Measurements from ENCODE around the gene CRKL. TPM values are rescaled to one million over a fixed set of nuclear protein-coding genes. Genes with fewer than 3 reads are reported as not detected.

CRKL gene
- total RNA-seq, 1 experiment from 2014 or later, result 35.4 TPM

- Histone ChIP-seq H3K27ac (ENCODE audit: low read length) (peak within 1 kb of the TSS; percentile 47), H3K4me1 (ENCODE audit: insufficient read depth, low read length) (peaks cover 13% of the 10 kb centered on the region), H3K4me2 (ENCODE audit: low read length) (peak within 1 kb of the TSS; percentile 99), H3K9me2 (replicated peaks; ENCODE audit: low read length) (no peaks in the 10 kb centered on the region), H3F3A (ENCODE audit: low read length, unreplicated experiment) (no peaks in the 10 kb centered on the region), H3K9ac (ENCODE audit: low read length) (peak within 1 kb of the TSS; percentile 88), H4K20me1 (ENCODE audit: low read length) (no peaks in the 10 kb centered on the region), H3K79me2 (ENCODE audit: low read length) (peaks cover 16% of the 10 kb centered on the region), H3K36me3 (ENCODE audit: low read depth, low read length) (no peaks in the 10 kb centered on the region; the same call in 1 of the 2 replicates), H2AFZ (ENCODE audit: low read length) (peak within 1 kb of the TSS; percentile 89), H3K9me3 (ENCODE audit: low read length) (no peaks in the 10 kb centered on the region), H3K4me3 (ENCODE audit: low read length) (peak within 1 kb of the TSS; percentile 80), H3K27me3 (ENCODE audit: low read length) (no peaks in the 10 kb centered on the region)
- DNase-seq (peak; percentile 67), ATAC-seq (peak; percentile 96)
- intact Hi-C loops (cut with micrococcal nuclease), result loop anchor here (1.0 kb wide), 1 partner anchor 97 kb away; no protein-coding TSS in a partner anchor
- no peak for TF ChIP-seq EZH2 (IDR thresholded peaks at IDR 0.05; ENCODE audit: low read length, unreplicated experiment)
- peak; percentile 56 for TF ChIP-seq CTCF (conservative IDR thresholded peaks at IDR 0.05; ENCODE audit: low read depth, low read length)
- no peak for TF ChIP-seq EZH2phosphoT487 (IDR thresholded peaks at IDR 0.05; ENCODE audit: borderline replicate concordance, low read length)
- ChIA-PET CTCF (interaction anchor here (0.6 kb wide), 2 partner anchors 96 to 277 kb away, joined by 4 read pairs; no protein-coding TSS in a partner anchor), POLR2A (ENCODE audit: unreplicated experiment) (interaction anchor here (0.6 kb wide), 1 partner anchor 33 kb away, joined by 6 read pairs; no protein-coding TSS in a partner anchor)
- no TSS peak for BruUV-seq (replicated peaks)
These were observed 64.8 kb downstream of the CRKL start, which contains the start of gene LZTR1 for GRCh38 chr22:20981787-20982562. TSS of gene LZTR1 (plus strand) at chr22:20982297. CDS start at chr22:20982372, 75 bp downstream.

- no peak for DNase-seq
- no TSS peak for BruUV-seq (replicated peaks)
- Histone ChIP-seq H3K79me2 (ENCODE audit: low read length) (peaks cover 16% of the 10 kb centered on the region), H3K4me3 (ENCODE audit: low read length) (peak overlapping the region; percentile 80), H4K20me1 (ENCODE audit: low read length) (no peaks in the 10 kb centered on the region), H3K27ac (ENCODE audit: low read length) (no peak overlapping the region), H2AFZ (ENCODE audit: low read length) (peak overlapping the region; percentile 89), H3K27me3 (ENCODE audit: low read length) (no peaks in the 10 kb centered on the region), H3K9ac (ENCODE audit: low read length) (peak overlapping the region; percentile 88), H3K4me1 (ENCODE audit: insufficient read depth, low read length) (peaks cover 13% of the 10 kb centered on the region), H3K9me2 (replicated peaks; ENCODE audit: low read length) (no peaks in the 10 kb centered on the region), H3K9me3 (ENCODE audit: low read length) (no peaks in the 10 kb centered on the region), H3F3A (ENCODE audit: low read length, unreplicated experiment) (no peaks in the 10 kb centered on the region), H3K4me2 (ENCODE audit: low read length) (peak overlapping the region; percentile 99), H3K36me3 (ENCODE audit: low read depth, low read length) (no peaks in the 10 kb centered on the region; the same call in 1 of the 2 replicates)
- peak; percentile 49 for ATAC-seq
- ChIA-PET CTCF (interaction anchor here (0.6 kb wide), 2 partner anchors 97 to 278 kb away, joined by 4 read pairs; no protein-coding TSS in a partner anchor), POLR2A (ENCODE audit: unreplicated experiment) (interaction anchor here (0.6 kb wide), 1 partner anchor 32 kb away, joined by 6 read pairs; no protein-coding TSS in a partner anchor)
- intact Hi-C loops (cut with micrococcal nuclease), result loop anchor here (1.0 kb wide), 1 partner anchor 97 kb away; no protein-coding TSS in a partner anchor
- TF ChIP-seq CTCF (conservative IDR thresholded peaks at IDR 0.05; ENCODE audit: low read depth, low read length) (no peak), EZH2 (IDR thresholded peaks at IDR 0.05; ENCODE audit: low read length, unreplicated experiment) (no peak), EZH2phosphoT487 (IDR thresholded peaks at IDR 0.05; ENCODE audit: borderline replicate concordance, low read length) (no peak)
These were observed 65.3 kb downstream of the CRKL start for GRCh38 chr22:20982563-20982882.
